Measurements from ENCODE around the gene PIP5K1A.
"Not testable (repeated sequence)": the region's sequence is repeated elsewhere in the genome, so short reads cannot be mapped to it uniquely, and the experiment has no call there.

The PIP5K1A gene

DNA sequence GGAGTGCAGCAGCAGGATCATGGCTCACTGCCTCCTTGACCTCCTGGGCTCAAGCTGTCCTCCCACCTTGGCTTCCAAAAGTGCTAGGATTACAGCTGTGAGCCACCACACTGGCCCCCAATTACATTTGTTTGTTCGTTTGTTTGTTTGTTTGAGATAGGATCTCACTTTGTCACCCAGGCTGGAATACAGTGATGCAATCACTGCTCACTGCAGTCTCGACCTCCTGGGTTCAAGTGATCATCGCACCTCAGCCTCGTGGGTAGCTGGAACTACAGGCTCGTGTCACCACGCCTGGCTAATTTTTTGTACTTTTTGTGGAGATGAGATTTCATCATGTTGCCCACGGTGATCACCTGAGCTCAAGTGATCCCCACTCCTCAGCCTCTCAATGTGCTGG, 6.3 kb upstream of the PIP5K1A start:
- DNase-seq: no peak

- no peak for DNase-seq
Measured at GRCh38 chr1:151193304-151193703, 5.0 kb upstream of the PIP5K1A start.

DNA sequence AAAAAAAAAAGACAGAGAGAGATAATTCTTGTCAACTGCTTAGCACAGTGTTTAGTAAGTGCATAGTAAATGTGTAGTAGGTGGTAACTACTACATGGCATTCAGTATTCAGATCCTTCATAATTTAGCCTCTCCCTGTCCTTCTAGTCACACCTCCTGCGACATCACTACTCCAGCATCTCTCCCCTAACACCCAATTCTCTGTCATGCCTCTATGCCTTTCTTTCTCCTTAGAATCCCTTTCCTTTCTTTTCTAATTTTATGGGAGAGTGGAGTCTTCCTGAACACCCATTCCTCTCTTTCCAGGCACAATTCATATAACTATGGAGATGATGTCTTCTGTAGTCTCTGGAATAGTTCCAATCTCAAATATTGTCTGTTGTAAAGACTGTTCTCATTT, 4.5 kb upstream of the PIP5K1A start:
- no peak for DNase-seq

DNA sequence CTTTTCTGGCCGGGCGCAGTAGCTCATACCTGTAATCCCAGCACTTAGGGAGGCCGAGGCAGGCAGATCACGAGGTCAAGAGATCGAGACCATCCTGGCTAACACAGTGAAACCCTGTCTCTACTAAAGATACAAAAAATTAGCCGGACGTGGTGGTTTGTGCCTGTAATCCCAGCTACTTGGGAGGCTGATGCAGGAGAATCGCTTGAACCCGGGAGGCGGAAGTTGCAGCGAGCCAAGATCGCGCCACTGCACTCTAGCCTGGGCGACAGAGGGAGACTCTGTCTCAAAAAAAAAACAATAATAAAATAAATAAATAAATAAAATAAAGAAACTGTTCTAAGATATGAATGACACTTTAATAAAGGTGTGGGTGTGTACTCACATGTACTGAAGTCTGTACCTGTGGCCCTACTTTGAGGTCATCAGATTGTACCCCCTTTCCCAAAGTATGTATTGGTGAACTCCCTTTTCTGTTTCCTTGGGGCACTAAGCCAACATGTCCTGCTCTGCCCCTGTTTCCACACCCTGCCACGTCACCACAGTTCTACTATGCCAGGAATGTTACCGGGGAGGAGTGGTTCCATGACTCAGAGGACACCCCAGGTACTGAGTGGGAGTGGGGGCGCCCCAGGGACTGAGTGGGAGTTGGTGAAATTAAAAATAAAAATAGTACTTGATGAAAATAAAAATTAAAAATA, 3.3 kb upstream of the PIP5K1A start:
- not testable (repeated sequence) for DNase-seq

- peak; percentile 42 for DNase-seq
Measured at GRCh38 chr1:151196292-151196800, 2.0 kb upstream of the PIP5K1A start.

- DNase-seq: no peak
Measured at GRCh38 chr1:151197863-151198253, 494 bp upstream of the PIP5K1A start.

- DNase-seq: no peak
Measured at GRCh38 chr1:151199873-151200581, 1.7 kb downstream of the PIP5K1A start.

GRCh38 chr1:151205381-151205965, 7.1 kb downstream of the PIP5K1A start:
- DNase-seq: not testable (repeated sequence)

DNA sequence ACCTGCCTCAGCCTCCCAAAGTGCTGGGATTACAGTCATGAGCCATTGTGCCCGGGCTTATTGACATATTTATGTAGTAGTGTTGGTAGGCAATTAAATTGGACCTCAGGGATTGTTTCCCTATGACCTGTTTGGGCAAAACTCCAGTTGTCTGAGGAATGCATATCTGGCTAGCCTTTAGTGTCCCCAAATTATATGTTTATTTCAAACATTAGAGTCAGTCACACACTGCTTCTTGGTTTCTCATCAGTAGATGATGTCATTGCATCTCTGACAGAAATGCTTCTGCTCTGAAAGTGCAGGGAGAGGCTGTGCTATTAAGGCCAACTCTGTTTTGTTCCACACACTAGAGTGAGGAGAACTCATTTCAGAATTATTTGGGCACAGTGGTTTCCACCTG, 12.5 kb downstream of the PIP5K1A start:
- no peak for DNase-seq

DNA sequence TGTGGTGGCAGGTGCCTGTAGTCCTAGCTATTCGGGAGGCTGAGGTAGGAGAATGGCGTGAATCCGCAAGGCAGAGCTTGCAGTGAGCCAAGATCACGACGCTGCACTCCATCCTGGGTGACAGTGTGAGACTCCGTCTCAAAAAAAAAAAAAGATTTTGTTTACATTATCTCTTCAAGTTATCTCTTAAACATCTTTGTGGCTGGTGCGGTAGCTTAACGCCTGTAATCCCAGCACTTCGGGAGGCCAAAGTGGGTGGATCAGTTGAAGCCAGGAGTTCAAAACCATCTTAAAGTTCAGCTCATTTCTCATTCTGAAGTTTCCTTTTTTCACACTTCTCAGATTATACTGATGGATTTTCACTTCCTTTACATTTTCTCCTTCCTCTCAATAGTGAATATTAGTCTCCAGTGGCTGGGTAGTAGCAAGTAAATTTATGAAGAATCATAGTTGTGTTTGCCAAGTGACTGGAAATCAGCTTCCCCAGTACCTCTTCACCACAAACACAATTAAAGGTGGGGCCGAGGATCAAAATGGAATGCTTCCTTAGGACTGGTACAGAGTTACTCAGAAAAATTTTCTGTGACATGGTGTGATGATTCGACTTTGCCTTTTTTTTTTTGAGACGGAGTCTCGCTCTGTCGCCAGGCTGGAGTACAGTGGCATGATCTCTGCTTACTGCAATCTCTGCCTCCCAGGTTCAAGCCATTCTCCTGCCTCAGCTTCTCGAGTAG, 13.8 kb downstream of the PIP5K1A start:
- DNase-seq: no peak

- DNase-seq: no peak
Measured at GRCh38 chr1:151213560-151213959, 15.2 kb downstream of the PIP5K1A start.

DNA sequence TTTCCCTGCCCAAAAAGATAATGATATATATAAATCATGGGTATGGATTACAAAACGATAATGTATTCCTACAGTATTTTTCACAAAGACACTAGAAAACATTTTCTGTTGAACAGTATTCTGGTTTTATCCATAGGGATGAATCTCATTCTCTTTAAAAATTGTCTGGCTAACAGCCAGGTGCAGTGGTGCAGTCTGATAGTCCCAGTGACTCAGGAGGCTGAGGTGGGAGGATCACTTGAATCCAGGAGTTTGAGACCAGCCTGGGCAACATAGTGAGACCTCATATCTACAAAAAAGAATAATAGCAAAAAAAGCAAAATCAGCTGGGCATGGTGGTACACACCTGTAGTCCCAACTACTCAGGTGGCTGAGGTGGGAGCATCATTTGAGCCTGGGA, 23.3 kb downstream of the PIP5K1A start:
- DNase-seq: no peak

DNA sequence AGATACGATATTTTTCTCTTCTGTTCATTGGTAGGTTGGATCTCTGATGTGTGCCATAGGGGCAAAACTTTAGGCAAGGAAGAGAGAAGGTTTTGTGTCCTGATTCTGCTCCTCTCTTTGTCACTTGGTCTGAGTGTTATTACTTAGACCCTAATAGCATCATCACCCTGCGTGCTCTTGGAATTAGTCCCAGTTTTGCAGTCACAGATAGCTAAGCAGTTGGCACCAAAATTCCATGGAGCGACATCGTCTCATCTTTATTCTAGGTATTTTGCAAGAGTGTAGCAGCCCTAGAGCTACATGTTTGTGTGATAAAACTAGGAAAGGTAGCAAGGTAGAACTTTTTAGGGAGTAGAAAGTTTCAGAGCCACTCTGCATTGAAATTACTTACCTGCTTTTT, 23.8 kb downstream of the PIP5K1A start:
- DNase-seq: no peak

DNA sequence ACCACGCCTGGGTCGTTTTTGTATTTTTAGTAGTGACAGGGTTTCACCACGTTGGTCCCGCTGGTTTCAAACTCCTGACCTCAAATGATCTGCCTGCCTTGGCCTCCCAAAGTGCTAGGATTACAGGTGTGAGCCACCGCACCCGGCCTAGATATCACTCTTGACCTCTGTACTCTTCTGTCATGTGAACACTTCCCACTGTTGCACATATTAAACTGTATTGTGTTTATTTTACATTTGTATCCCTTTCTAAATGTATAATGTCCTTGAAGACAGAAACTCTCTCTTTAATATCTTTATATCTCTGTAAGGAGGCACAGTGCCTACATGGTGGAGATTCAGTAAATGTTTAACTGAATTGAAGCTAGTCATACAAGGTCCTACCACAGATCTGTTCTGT, 36.9 kb downstream of the PIP5K1A start:
- no peak for DNase-seq

DNA sequence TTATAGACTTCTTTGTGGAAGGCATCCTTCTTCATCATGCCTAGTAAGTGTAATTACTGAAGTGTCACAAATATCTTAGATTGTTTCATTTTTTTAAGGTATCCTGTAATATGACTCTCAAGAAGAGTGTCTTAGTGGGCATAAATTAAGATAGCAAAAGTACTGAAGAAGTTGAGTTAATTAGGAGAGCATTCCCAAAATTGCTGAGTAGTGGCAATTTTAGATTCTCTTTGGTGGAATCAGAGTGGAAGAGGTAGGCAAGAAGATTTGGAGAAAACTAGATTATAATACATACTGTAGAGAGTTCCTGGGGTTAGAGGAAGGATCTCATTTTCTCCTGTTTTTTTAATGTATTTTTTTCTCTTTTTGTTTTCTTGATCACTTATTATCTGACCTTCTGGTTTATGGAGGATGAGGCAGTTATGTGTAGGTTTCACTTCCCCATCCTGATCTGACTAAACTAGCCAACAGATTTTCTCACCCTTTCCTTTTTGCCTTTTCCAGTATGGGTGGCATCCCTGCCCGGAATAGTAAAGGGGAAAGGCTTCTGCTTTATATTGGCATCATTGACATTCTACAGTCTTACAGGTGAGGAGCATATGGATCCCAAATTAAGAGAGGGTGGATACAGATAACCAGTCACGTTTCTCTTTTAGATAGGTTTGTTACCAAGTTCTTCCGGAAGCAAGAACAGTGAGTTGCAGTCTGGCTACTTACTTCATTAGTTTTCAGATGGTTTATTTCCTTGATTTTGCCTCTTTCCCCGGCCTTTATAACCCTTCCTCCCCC, 39.5 kb downstream of the PIP5K1A start:
- no peak for DNase-seq

GRCh38 chr1:151238467-151238739, 40.1 kb downstream of the PIP5K1A start:
- DNase-seq: no peak

GRCh38 chr1:151242442-151242841, 44.1 kb downstream of the PIP5K1A start:
- DNase-seq: no peak

DNA sequence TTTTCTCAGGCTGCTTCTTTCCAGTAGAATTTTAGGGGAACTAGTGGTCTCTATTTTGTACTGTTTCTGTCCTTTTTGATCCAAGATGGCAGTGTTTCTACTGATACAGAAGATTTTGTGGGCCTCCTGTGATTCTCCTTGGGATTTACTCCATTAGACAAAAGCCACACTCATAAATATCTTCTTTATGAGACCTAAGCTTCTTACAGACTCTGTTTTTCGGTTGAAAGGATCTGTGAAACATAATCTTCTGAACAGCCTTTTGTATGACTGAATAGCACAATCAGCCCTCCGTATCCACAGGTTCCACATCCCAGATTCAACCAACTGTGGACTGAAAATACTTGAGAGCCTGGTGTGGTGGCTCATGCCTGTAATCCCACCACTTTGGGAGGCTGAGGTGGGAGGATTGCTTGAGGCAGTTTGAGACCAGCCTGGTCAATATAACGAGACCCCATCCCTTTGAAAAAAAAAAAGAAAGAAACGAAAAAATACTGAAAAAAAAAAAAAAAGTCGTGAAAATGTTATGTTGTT, 45.4 kb downstream of the PIP5K1A start:
- DNase-seq: no peak

- no peak for DNase-seq
Measured at GRCh38 chr1:151246786-151247185, 48.4 kb downstream of the PIP5K1A start.

GRCh38 chr1:151251656-151252470, 53.5 kb downstream of the PIP5K1A start:
- peak; percentile 47 for DNase-seq

Data from left hindlimb (tissue), 1 donor.